Ovary (tissue), 1 donor: ENCODE measurements around the gene DOCK2.

Experiments used
- EP300 ChIP-seq: sonication (generic); formaldehyde crosslinking; IDR thresholded peaks from one replicate; pipeline ENCODE4 v1.6.1; 2017; ENCODE audit warnings: antibody characterized with exemption
- POLR2A ChIP-seq: fragments of 450-650 bp; IDR thresholded peaks from one replicate; pipeline ENCODE4 v1.6.1; 2017; ENCODE audit warnings: antibody characterized with exemption, mild to moderate bottlenecking, moderate library complexity

GRCh38 chr5:169648725-169649310 lies 11.7 kb downstream of the DOCK2 start:
- no peak for TF ChIP-seq EP300
- TF ChIP-seq POLR2A: no peak
